Measurements from ENCODE around the gene DOC2B. TPM values are rescaled to one million over a fixed set of nuclear protein-coding genes. Genes with fewer than 3 reads are reported as not detected.
"Not testable (repeated sequence)": the region's sequence is repeated elsewhere in the genome, so short reads cannot be mapped to it uniquely, and the experiment has no call there.

DOC2B gene
- total and polyA plus RNA-seq, 11 donors: 1.7 to 13.0 (median 5.8) TPM

DNA sequence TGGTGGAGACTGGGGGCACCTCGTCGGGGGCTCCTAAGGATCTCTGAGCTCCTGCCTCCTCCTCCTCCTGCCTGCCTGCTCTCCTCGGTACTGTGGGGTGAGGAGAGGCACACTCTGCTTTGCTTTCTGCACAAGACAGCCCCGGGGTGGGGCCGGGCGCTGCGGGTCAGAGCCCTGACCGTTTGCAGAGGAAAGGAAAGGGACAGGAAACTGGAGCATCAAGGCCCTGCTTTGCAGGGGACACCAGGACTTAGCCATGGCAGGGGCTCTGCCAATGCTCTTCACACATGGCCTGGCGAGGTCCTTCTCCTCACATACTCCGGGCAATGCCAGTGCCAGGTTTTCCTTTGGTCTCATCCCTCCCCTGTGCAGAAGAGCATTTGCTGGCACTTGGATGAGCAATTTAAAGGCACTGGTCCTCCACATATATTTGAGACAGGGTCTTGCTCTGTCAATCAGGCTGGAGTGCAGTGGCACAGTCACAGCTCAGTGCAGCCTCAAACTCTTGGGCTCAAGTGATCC lies 23.8 kb upstream of the DOC2B start:
- DNase-seq: no peak
- WGBS, 4 donors: 35 to 83% (median 41%) methylated on average over 2 to 10 of the region's 10 CpGs
- no peaks in the 10 kb centered on the region for H3K36me3 ChIP-seq
- peaks cover 0 to 7% (median 0%) of the 10 kb centered on the region in 12 donors for H3K9me3 ChIP-seq
- intact Hi-C loops (cut with DNase I): no loop called here
- H3K4me3 ChIP-seq: no peak overlapping the region
- ATAC-seq: no peak
- H3K4me1 ChIP-seq: peaks cover 0 to 11% (median 2%) of the 10 kb centered on the region in 12 donors
- H3K27me3 ChIP-seq: peaks cover 0 to 8% (median 0%) of the 10 kb centered on the region in 9 donors
- TF ChIP-seq, protein P1, sequence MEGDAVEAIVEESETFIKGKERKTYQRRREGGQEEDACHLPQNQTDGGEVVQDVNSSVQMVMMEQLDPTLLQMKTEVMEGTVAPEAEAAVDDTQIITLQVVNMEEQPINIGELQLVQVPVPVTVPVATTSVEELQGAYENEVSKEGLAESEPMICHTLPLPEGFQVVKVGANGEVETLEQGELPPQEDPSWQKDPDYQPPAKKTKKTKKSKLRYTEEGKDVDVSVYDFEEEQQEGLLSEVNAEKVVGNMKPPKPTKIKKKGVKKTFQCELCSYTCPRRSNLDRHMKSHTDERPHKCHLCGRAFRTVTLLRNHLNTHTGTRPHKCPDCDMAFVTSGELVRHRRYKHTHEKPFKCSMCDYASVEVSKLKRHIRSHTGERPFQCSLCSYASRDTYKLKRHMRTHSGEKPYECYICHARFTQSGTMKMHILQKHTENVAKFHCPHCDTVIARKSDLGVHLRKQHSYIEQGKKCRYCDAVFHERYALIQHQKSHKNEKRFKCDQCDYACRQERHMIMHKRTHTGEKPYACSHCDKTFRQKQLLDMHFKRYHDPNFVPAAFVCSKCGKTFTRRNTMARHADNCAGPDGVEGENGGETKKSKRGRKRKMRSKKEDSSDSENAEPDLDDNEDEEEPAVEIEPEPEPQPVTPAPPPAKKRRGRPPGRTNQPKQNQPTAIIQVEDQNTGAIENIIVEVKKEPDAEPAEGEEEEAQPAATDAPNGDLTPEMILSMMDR (IDR thresholded peaks at IDR 0.05): no peak
- TF ChIP-seq POLR2A (IDR thresholded peaks at IDR 0.05): no peak
- no peak overlapping the region for H3K27ac ChIP-seq

DNA sequence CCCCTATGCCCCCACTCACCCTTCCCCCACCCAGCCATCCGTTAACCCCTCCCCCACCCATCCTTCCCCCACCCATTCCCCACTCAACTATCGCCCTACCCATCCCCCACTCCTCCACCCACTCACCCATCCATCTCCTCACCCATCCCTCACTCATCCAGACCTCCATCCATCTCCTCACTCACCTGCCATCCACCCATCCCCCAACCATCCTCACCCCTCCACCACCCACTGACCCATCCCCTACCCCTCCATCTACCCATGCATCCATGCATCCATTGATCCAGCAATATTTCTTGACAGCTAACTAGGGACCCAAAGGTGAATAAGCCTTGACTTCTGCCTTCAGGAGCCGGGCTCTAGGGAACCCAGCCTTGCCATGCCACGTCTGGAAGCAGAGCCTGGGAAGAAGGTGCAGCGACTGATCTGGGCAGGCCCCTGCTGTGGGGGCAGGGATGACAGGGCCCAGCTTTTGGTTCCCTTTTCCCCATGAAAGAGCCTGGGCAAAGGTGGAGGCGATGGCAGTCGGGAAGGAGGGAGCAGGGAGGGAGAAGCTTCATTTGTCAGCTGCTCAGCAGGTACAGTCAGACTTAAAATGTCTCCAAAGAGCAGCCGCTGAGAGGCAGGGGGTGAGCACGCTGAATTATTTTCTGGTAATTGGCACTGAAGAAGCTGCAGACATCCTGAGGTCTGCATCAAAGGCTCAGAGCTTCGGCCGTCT lies 23.1 kb upstream of the DOC2B start:
- intact Hi-C loops (cut with DNase I): no loop called here
- Histone ChIP-seq H3K27ac (no peak overlapping the region), H3K36me3 (no peaks in the 10 kb centered on the region), H3K4me3 (no peak overlapping the region), H3K27me3 (peaks cover 0 to 13% (median 0%) of the 10 kb centered on the region in 9 donors), H3K4me1 (peaks cover 0 to 17% (median 8%) of the 10 kb centered on the region in 12 donors), H3K9me3 (peaks cover 0 to 7% (median 0%) of the 10 kb centered on the region in 12 donors)
- 46 to 61% (median 55%) methylated on average over 8 to 11 of the region's 11 CpGs for WGBS, 4 donors
- TF ChIP-seq POLR2A (IDR thresholded peaks at IDR 0.05): no peak
- TF ChIP-seq, protein P1 (IDR thresholded peaks at IDR 0.05): no peak
- ATAC-seq (no peak), DNase-seq (no peak)

DNA sequence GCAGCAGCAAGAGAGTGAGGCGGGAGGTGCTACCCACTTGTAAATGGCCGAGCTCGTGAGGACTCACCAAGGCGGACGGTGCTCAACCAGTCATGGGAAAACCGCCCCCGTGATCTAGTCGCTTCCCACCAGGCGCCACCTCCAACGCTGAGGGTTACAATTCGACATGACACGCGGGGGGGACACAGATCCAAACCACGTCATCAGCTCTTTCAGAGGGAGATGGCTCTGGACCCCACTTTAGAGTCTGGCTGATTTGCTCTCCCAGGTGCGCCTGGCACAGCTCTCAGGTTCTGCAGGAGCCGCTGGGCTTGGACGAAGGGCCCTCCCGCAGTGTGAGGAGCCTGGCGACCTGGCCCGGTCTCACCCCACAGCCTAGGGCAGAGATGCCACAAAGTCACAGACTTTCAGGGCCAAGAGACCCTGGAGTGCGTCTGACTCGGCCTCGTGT lies 21.1 kb upstream of the DOC2B start:
- no peak overlapping the region for H3K27ac ChIP-seq
- H3K27me3 ChIP-seq: peaks cover 0 to 26% (median 0%) of the 10 kb centered on the region in 9 donors
- intact Hi-C loops (cut with DNase I): no loop called here
- no peaks in the 10 kb centered on the region for H3K9me3 ChIP-seq
- no peak overlapping the region for H3K4me3 ChIP-seq
- no peak for ATAC-seq
- H3K36me3 ChIP-seq: no peaks in the 10 kb centered on the region
- 82 to 89% (median 86%) methylated on average over 18 to 23 of the region's 23 CpGs for WGBS, 4 donors
- H3K4me1 ChIP-seq: peaks cover 0 to 28% (median 12%) of the 10 kb centered on the region in 12 donors
- TF ChIP-seq, protein P1 (IDR thresholded peaks at IDR 0.05): no peak
- TF ChIP-seq POLR2A (IDR thresholded peaks at IDR 0.05): no peak
- DNase-seq: no peak

DNA sequence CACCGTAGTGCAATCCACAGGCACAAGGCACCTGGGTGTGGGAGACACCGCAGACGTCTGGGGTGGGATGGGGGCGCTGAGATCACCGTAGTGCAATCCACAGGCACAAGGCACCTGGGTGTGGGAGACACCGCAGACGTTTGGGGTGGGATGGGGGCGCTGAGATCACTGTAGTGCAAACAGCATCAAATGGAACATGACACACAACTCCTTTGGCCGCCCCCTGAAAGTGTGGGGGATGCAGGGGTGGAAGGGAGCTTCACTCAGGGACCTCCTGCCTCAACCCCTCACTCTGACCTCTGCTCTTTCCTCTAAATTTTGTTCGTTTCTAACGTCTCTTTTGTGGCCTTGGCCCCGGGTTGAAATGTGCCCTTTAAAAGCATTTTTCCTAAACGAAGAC lies 20.3 kb upstream of the DOC2B start:
- peaks cover 0 to 28% (median 12%) of the 10 kb centered on the region in 12 donors for H3K4me1 ChIP-seq
- H3K27ac ChIP-seq; H3K9me3 ChIP-seq; intact Hi-C loops (cut with DNase I); DNase-seq; H3K36me3 ChIP-seq; ATAC-seq; H3K4me3 ChIP-seq: not testable (repeated sequence)
- WGBS, 4 donors: 76 to 84% (median 78%) methylated on average over 8 to 11 of the region's 13 CpGs
- H3K27me3 ChIP-seq: peaks cover 0 to 33% (median 0%) of the 10 kb centered on the region in 9 donors

DNA sequence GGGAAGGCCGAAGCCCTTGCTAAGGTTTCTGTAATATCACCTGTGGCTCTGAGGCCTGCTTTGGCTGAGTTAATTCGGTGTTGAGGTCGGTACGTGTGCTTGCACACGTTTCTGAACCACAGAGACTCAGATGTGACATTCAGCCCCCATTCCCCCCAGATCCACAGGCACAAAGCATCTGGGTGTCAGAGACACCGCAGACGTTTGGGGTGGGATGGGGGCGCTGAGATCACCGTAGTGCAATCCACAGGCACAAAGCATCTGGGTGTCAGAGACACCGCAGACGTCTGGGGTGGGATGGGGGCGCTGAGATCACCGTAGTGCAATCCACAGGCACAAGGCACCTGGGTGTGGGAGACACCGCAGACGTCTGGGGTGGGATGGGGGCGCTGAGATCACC lies 19.8 kb upstream of the DOC2B start:
- H3K9me3 ChIP-seq; DNase-seq; ATAC-seq; H3K36me3 ChIP-seq; intact Hi-C loops (cut with DNase I); H3K4me3 ChIP-seq: not testable (repeated sequence)
- Histone ChIP-seq H3K4me1 (peaks cover 0 to 28% (median 12%) of the 10 kb centered on the region in 12 donors), H3K27ac (peak overlapping the region in 1 of 12 donors; percentile 67), H3K27me3 (peaks cover 0 to 38% (median 0%) of the 10 kb centered on the region in 9 donors)
- whole genome bisulfite sequencing, 4 donors: 83 to 91% (median 89%) methylated on average over 4 to 14 of the region's 16 CpGs

All from heart left ventricle (tissue), 16 donors.